GM12878 (cell line): Measurements from ENCODE around the gene NCBP1. TPM values are rescaled to one million over a fixed set of nuclear protein-coding genes. Genes with fewer than 3 reads are reported as not detected.

Experiments used
- ATF2 ChIP-seq: IDR thresholded peaks from 2 replicates; pipeline ENCODE4 v1.6.1; 2012; ENCODE audit warnings: low read length, inconsistent platforms
- ATF3 ChIP-seq: IDR thresholded peaks from 2 replicates; pipeline ENCODE4 v1.6.1; 2011; ENCODE audit warnings: low read depth, mild to moderate bottlenecking, low read length, moderate library complexity, borderline replicate concordance; ENCODE audit errors: extremely low read depth
- CBX5 ChIP-seq: sonication (generic); IDR thresholded peaks from 2 replicates; pipeline ENCODE4 v1.6.1; 2016; ENCODE audit warnings: low read depth, moderate library complexity, mild to moderate bottlenecking, inconsistent platforms
- CEBPB ChIP-seq, 2 experiments: fragments of 150-350 bp in 1 of 2; IDR thresholded peaks; 2 replicates each; pipeline ENCODE4 v1.6.1; 2012 to 2014; ENCODE audit warnings: low read depth in 2 of 2, low read length in 2 of 2, borderline replicate concordance in 1 of 2, inconsistent platforms in 1 of 2
- CREB1 ChIP-seq: IDR thresholded peaks from 2 replicates; pipeline ENCODE4 v1.6.1; 2012; ENCODE audit warnings: low read depth, mild to moderate bottlenecking, inconsistent platforms
- CTCF ChIP-seq, 3 experiments: IDR thresholded peaks in 2 of 3; conservative IDR thresholded peaks in 1 of 3; 2 replicates each; pipeline ENCODE4 v1.5.1; 2011; ENCODE audit warnings: low read depth in 3 of 3, low read length in 3 of 3, mild to moderate bottlenecking in 3 of 3, control low read depth in 2 of 3, moderate library complexity in 2 of 3, inconsistent platforms in 1 of 3, mixed read lengths in 1 of 3; ENCODE audit not compliant: control insufficient read depth in 2 of 3, insufficient read depth in 1 of 3; ENCODE audit errors: extremely low read depth in 1 of 3
- GATAD2B ChIP-seq: fragments of 450-650 bp; conservative IDR thresholded peaks from 2 replicates; pipeline ENCODE4 v1.6.1; 2017; ENCODE audit warnings: low read depth, mild to moderate bottlenecking, moderate library complexity
- IRF3 ChIP-seq: fragments of 450-650 bp; IDR thresholded peaks from 2 replicates; pipeline ENCODE4 v1.6.1; 2014; ENCODE audit warnings: mild to moderate bottlenecking
- IRF5 ChIP-seq: fragments of 450-650 bp; IDR thresholded peaks from 2 replicates; pipeline ENCODE4 v1.6.1; 2017; ENCODE audit warnings: borderline replicate concordance
- JUND ChIP-seq: IDR thresholded peaks from 2 replicates; pipeline ENCODE4 v1.6.1; 2012; ENCODE audit warnings: low read depth, mild to moderate bottlenecking, low read length, improper control_type of control experiment, moderate library complexity
- LARP7 ChIP-seq: fragments of 450-650 bp; IDR thresholded peaks from 2 replicates; pipeline ENCODE4 v1.6.1; 2017; ENCODE audit warnings: mild to moderate bottlenecking
- MTA2 ChIP-seq: fragments of 450-650 bp; IDR thresholded peaks from 2 replicates; pipeline ENCODE4 v1.6.1; 2016; ENCODE audit warnings: low read depth, mild to moderate bottlenecking, moderate library complexity
- MYB ChIP-seq: fragments of 150-350 bp; IDR thresholded peaks from 2 replicates; pipeline ENCODE4 v1.6.1; 2014; ENCODE audit warnings: mild to moderate bottlenecking, low read depth, low read length, borderline replicate concordance
- NFYB ChIP-seq: IDR thresholded peaks from 2 replicates; pipeline ENCODE4 v1.6.1; 2011; ENCODE audit warnings: low read depth, mild to moderate bottlenecking, low read length, improper control_type of control experiment, moderate library complexity; ENCODE audit not compliant: insufficient read depth
- PAX5 ChIP-seq: IDR thresholded peaks from 2 replicates; pipeline ENCODE4 v1.6.1; 2011; ENCODE audit warnings: low read depth, low read length, borderline replicate concordance
- PAX8 ChIP-seq: fragments of 450-650 bp; IDR thresholded peaks from 2 replicates; pipeline ENCODE4 v1.6.1; 2017; ENCODE audit warnings: mild to moderate bottlenecking, moderate library complexity
- PKNOX1 ChIP-seq: fragments of 450-650 bp; IDR thresholded peaks from 2 replicates; pipeline ENCODE4 v1.6.1; 2016; ENCODE audit warnings: mild to moderate bottlenecking
- POLR2AphosphoS5 ChIP-seq: IDR thresholded peaks from 2 replicates; pipeline ENCODE4 v1.6.1; 2011; ENCODE audit warnings: mild to moderate bottlenecking, low read length, inconsistent platforms
- RAD21 ChIP-seq: IDR thresholded peaks from 2 replicates; pipeline ENCODE4 v1.6.1; 2011; ENCODE audit warnings: mild to moderate bottlenecking, low read depth, low read length, moderate library complexity; ENCODE audit not compliant: insufficient read depth
- SMAD1 ChIP-seq: fragments of 450-650 bp; IDR thresholded peaks from 2 replicates; pipeline ENCODE4 v1.6.1; 2018; ENCODE audit warnings: mild to moderate bottlenecking, low read depth; ENCODE audit not compliant: partially characterized antibody
- SRF ChIP-seq, 2 experiments: IDR thresholded peaks; 2 replicates each; pipeline ENCODE4 v1.6.1; 2011; ENCODE audit warnings: low read depth in 2 of 2, low read length in 2 of 2, mild to moderate bottlenecking in 1 of 2, moderate library complexity in 1 of 2
- STAT1 ChIP-seq: fragments of 450-650 bp; conservative IDR thresholded peaks from 2 replicates; pipeline ENCODE4 v1.6.1; 2014; ENCODE audit warnings: antibody characterized with exemption, mild to moderate bottlenecking
- TCF7 ChIP-seq: IDR thresholded peaks from 2 replicates; pipeline ENCODE4 v1.6.1; 2014; ENCODE audit warnings: antibody characterized with exemption, borderline replicate concordance
- polyA plus RNA-seq, 11 experiments: library from polyadenylated mRNA; depleted of rRNA in 4 of 11; unstranded in 6 of 11; stranded (reverse) in 5 of 11; fragments of >200 nt; fragmentation: Nextera tagmentation in 4 of 11; fragmentation: Illumina TruSeq in 1 of 11; extraction: Ambion mirVana in 4 of 11; extraction: Trizol in 1 of 11; gene quantifications; 1 replicate in 1 of 11; 2 replicates in 10 of 11; pipeline versions ENCODE4 v1.2.1 to v1.2.3, GENCODE V29; 2011 to 2016; ENCODE audit warnings: inconsistent platforms in 2 of 11, missing spikeins in 2 of 11, low read depth in 1 of 11
- total RNA-seq, 4 experiments: library from RNA; depleted of rRNA in 3 of 4; stranded (reverse); fragments of >200 nt in 3 of 4; fragmentation: Illumina TruSeq in 1 of 4; extraction: Trizol in 1 of 4; gene quantifications; 2 replicates each; pipeline versions ENCODE4 v1.2.1 to v1.2.3, GENCODE V29; 2013 to 2021

Gene NCBP1
- total and polyA plus RNA-seq, 10 of the 15 experiments (the other 5 are each of a cell fraction or from before 2014, with no cell fraction given), result 14.7 to 70.9 (median 36.0) TPM

GRCh38 chr9:97598461-97599288, 34.9 kb upstream of the NCBP1 start (continued):
- TF ChIP-seq ATF2, result no peak
- TF ChIP-seq SMAD1, result no peak
- no peak for TF ChIP-seq POLR2AphosphoS5
- no peak for TF ChIP-seq IRF3
- no peak for TF ChIP-seq SRF (IDR thresholded peaks at IDR 0.05; ENCODE audit: low read depth in 2 of 2, low read length in 2 of 2)
- no peak for TF ChIP-seq MTA2
- no peak for TF ChIP-seq PKNOX1
- no peak for TF ChIP-seq NFYB
- no peak for TF ChIP-seq CREB1
- peak; percentile 77 to 94 (median 88) for TF ChIP-seq CTCF (IDR thresholded peaks at IDR 0.05 in 2 of 3, conservative IDR thresholded peaks at IDR 0.05 in 1 of 3; ENCODE audit: control insufficient read depth in 2 of 3, extremely low read depth in 1 of 3, insufficient read depth in 1 of 3, low read depth in 3 of 3, low read length in 3 of 3)
- TF ChIP-seq PAX5, result no peak
- no peak for TF ChIP-seq ATF3
- peak; percentile 86 for TF ChIP-seq RAD21
- no peak for TF ChIP-seq CBX5
- TF ChIP-seq GATAD2B, result no peak
- TF ChIP-seq TCF7, result no peak
- no peak for TF ChIP-seq JUND
- no peak for TF ChIP-seq MYB
- TF ChIP-seq PAX8, result no peak
- no peak for TF ChIP-seq IRF5
- TF ChIP-seq CEBPB (IDR thresholded peaks at IDR 0.05; ENCODE audit: borderline replicate concordance in 1 of 2, low read depth in 2 of 2, low read length in 2 of 2), result no peak
- TF ChIP-seq LARP7, result no peak
- TF ChIP-seq STAT1, result no peak
